Lower lobe of right lung (tissue), 2 donors: ENCODE data around the gene KRT6B. TPM values are rescaled to one million over a fixed set of nuclear protein-coding genes. Genes with fewer than 3 reads are reported as not detected.
"Not testable (repeated sequence)": the region's sequence is repeated elsewhere in the genome, so short reads cannot be mapped to it uniquely, and the experiment has no call there.

Source experiments
- ATAC-seq, 2 donors: fragments of 200-7000 bp; cut with Tn5 transposase; one replicate each; pipeline ENCODE4 v1.9.1; 2020 to 2022; ENCODE audit warnings: mild to moderate bottlenecking in 2 of 2, moderate library complexity in 2 of 2
- DNase-seq: peaks from one replicate; pipeline ENCODE4 v3.0.0-alpha.2; 2020
- H3K27ac ChIP-seq: fragments of 200-600 bp; one replicate; pipeline ENCODE4 v1.8.0; 2022
- H3K27me3 ChIP-seq: fragments of 200-600 bp; one replicate; pipeline ENCODE4 v1.8.0; 2022; ENCODE audit warnings: low read depth
- H3K36me3 ChIP-seq: fragments of 200-600 bp; one replicate; pipeline ENCODE4 v1.8.0; 2022; ENCODE audit warnings: mild to moderate bottlenecking
- H3K4me1 ChIP-seq: fragments of 200-600 bp; one replicate; pipeline ENCODE4 v1.8.0; 2022
- H3K4me3 ChIP-seq: fragments of 200-600 bp; one replicate; pipeline ENCODE4 v1.8.0; 2022; ENCODE audit warnings: mild to moderate bottlenecking
- H3K9me3 ChIP-seq: fragments of 200-600 bp; one replicate; pipeline ENCODE4 v1.8.0; 2022
- intact Hi-C: fragments of 100-400 bp; cut with DNase I; formaldehyde crosslinking; loops from one replicate; pipeline ENCODE4 v1.11.0; 2022
- total RNA-seq: library from RNA; stranded (reverse); fragmentation: NEBNext Ultra II Directional; extraction: Animal tissue kit (Norgen Biotek cat#: 25700); gene quantifications from one replicate; pipeline ENCODE4 v1.2.1, GENCODE V29; 2021
- TF ChIP-seq, protein P1 (sequence below): fragments of 200-600 bp; IDR thresholded peaks from one replicate; pipeline ENCODE4 v1.8.0; 2022; ENCODE audit warnings: antibody characterized with exemption, mild to moderate bottlenecking
- donor health status: DM: no; HTN: yes; CAD: no; lungs with severe emphysema.

KRT6B gene
- total RNA-seq, 1 donor from 2014 or later, result not detected

DNA sequence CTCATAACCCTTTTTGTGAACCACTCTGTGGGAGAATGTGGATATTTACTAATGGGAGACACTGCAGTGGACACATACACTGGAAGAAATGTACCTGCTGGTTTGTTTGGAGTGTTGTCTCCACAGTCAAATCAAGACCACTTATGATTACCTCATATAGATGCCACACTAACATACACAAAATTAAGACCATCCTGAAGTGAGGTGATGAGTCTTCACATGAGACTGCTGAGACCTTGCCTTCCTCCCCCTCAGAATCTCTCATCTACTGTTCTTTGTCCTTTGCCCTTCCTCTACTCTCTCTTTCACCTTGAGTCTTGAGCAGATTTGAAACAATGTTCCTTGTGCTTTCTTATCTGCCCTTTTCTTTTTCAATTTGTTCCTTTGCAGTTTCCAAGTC is 36.8 kb upstream of the KRT6B start:
- DNase-seq (no peak), ATAC-seq (no peak)
- Histone ChIP-seq H3K4me1 (no peaks in the 10 kb centered on the region), H3K9me3 (peaks cover 6% of the 10 kb centered on the region), H3K36me3 (no peaks in the 10 kb centered on the region), H3K4me3 (no peak overlapping the region), H3K27ac (no peak overlapping the region), H3K27me3 (no peaks in the 10 kb centered on the region)
- intact Hi-C loops, result no loop called here
- TF ChIP-seq, protein P1, sequence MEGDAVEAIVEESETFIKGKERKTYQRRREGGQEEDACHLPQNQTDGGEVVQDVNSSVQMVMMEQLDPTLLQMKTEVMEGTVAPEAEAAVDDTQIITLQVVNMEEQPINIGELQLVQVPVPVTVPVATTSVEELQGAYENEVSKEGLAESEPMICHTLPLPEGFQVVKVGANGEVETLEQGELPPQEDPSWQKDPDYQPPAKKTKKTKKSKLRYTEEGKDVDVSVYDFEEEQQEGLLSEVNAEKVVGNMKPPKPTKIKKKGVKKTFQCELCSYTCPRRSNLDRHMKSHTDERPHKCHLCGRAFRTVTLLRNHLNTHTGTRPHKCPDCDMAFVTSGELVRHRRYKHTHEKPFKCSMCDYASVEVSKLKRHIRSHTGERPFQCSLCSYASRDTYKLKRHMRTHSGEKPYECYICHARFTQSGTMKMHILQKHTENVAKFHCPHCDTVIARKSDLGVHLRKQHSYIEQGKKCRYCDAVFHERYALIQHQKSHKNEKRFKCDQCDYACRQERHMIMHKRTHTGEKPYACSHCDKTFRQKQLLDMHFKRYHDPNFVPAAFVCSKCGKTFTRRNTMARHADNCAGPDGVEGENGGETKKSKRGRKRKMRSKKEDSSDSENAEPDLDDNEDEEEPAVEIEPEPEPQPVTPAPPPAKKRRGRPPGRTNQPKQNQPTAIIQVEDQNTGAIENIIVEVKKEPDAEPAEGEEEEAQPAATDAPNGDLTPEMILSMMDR, result no peak

DNA sequence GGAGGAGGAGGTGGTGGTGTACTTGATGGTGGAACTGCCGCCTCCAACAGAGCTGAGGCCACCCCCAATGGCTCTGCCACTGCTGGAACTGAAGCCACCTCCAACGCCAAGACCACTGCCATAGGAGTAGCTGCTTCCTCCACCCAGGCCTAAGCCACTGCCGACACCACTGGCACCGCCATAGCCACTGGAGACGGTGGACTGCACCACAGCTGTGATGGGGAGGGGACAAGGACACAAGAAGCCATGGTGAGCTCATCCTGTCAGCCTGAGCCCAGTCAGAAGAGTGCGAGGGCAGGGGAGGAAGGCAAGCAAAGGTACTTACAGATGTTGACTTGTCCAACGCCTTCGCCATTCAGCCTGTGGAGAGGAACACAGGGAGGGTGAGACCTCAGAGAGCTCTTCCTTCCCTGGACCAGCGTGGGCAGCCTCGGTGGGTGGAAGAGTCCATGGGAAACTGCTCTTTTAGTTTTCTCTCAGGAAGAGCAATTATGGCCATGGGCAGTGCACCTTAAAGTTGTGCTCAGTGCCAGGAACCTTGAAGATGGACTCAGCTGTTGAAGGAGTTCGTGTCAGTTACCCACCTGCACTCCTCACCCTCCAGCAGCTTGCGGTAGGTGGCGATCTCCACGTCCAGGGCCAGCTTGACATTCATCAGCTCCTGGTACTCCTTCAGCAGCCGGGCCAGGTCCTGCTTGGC is 35.9 kb upstream of the KRT6B start:
- DNase-seq, intact Hi-C loops: not testable (repeated sequence)

GRCh38 chr12:52487211-52487610 is 35.3 kb upstream of the KRT6B start:
- TF ChIP-seq, protein P1, result no peak
- H3K27ac ChIP-seq, result no peak overlapping the region
- intact Hi-C loops, result no loop called here
- H3K4me1 ChIP-seq, result no peaks in the 10 kb centered on the region
- DNase-seq (no peak), ATAC-seq (no peak)
- H3K4me3 ChIP-seq, result no peak overlapping the region
- no peaks in the 10 kb centered on the region for H3K36me3 ChIP-seq
- peaks cover 6% of the 10 kb centered on the region for H3K9me3 ChIP-seq
- no peaks in the 10 kb centered on the region for H3K27me3 ChIP-seq

More for the DNA sequence above, 35.9 kb upstream of the KRT6B start:
- H3K4me3 ChIP-seq, H3K9me3 ChIP-seq, ATAC-seq, H3K27ac ChIP-seq, H3K4me1 ChIP-seq, H3K27me3 ChIP-seq, H3K36me3 ChIP-seq: not testable (repeated sequence)

- H3K27me3 ChIP-seq, result no peaks in the 10 kb centered on the region
- H3K9me3 ChIP-seq, result peaks cover 6% of the 10 kb centered on the region
- no peak for ATAC-seq
- no peak overlapping the region for H3K4me3 ChIP-seq
- H3K27ac ChIP-seq, result no peak overlapping the region
- DNase-seq, result no peak
- TF ChIP-seq, protein P1, result no peak
- intact Hi-C loops, result no loop called here
- no peaks in the 10 kb centered on the region for H3K4me1 ChIP-seq
- H3K36me3 ChIP-seq, result no peaks in the 10 kb centered on the region
Measured at GRCh38 chr12:52486166-52487105, 34.5 kb upstream of the KRT6B start.

DNA sequence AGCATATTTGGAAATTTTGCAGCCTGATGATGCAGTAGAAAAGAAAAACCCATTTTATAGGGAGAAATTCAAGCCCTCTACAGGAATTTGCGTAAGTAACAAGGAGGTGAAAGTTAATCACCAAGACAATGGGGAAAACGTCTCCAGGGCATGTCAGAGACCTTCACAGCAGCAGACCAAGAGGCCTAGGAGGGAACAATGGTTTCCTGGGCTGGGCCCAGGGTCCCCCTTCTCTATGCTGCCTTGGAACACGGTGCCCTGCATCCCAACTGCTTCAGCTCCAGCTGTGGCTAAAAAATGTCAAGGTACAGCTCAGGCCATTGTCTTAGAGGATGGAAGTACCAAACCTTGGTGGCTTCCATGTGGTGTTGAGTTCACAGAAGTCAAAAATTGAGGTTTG is 28.1 kb upstream of the KRT6B start:
- intact Hi-C loops, result no loop called here
- TF ChIP-seq, protein P1, result no peak

DNA sequence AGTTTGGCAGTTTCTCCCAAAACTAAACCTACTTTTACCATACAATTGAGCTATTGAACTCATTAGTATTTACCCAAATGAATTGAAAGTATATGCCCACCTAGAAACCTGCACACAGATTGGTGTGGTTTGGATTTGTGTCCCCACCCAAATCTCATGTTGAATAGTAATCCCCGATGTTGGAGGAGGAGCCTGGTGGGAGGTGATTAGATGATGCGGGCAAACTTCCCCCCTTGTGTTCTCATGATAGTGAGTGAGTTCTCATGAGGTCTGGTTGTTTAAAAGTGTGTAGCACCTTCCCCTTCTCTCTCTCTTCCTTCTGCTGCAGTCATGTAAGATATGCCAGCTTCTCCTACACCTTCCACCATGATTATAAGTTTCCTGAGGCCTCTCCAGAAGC is 25.7 kb upstream of the KRT6B start:
- TF ChIP-seq, protein P1, result no peak
- intact Hi-C loops, result no loop called here
- no peaks in the 10 kb centered on the region for H3K27me3 ChIP-seq
- no peak overlapping the region for H3K27ac ChIP-seq
- no peak for ATAC-seq
- no peaks in the 10 kb centered on the region for H3K9me3 ChIP-seq
- DNase-seq, result no peak
- no peaks in the 10 kb centered on the region for H3K4me1 ChIP-seq
- H3K36me3 ChIP-seq, result no peaks in the 10 kb centered on the region
- H3K4me3 ChIP-seq, result no peak overlapping the region

More for the DNA sequence above, 28.1 kb upstream of the KRT6B start:
- Histone ChIP-seq H3K36me3 (no peaks in the 10 kb centered on the region), H3K4me3 (no peak overlapping the region), H3K9me3 (peaks cover 6% of the 10 kb centered on the region), H3K27me3 (no peaks in the 10 kb centered on the region), H3K27ac (no peak overlapping the region), H3K4me1 (no peaks in the 10 kb centered on the region)
- ATAC-seq (no peak), DNase-seq (no peak)
